ENCODE data around the gene EPB41. TPM values are rescaled to one million over a fixed set of nuclear protein-coding genes. Genes with fewer than 3 reads are reported as not detected.

Gene EPB41
- total RNA-seq, 1 experiment from 2014 or later, result 39.4 TPM

GRCh38 chr1:28965271-28965870 is 51.0 kb downstream of the EPB41 start:
- in situ Hi-C loops (cut with HindIII; ENCODE audit: low sequenced_read_pairs), result no loop called here
- DNase-seq (ENCODE audit: low spot score), result no peak

GRCh38 chr1:28966617-28967016 is 52.2 kb downstream of the EPB41 start:
- DNase-seq (ENCODE audit: low spot score), result no peak
- in situ Hi-C loops (cut with HindIII; ENCODE audit: low sequenced_read_pairs), result no loop called here

- in situ Hi-C loops (cut with HindIII; ENCODE audit: low sequenced_read_pairs), result no loop called here
- no peak for DNase-seq (ENCODE audit: low spot score)
Observed at GRCh38 chr1:28971980-28972771, 57.8 kb downstream of the EPB41 start.

- peak; percentile 33 for DNase-seq (ENCODE audit: low spot score)
- in situ Hi-C loops (cut with HindIII; ENCODE audit: low sequenced_read_pairs), result no loop called here
Observed at GRCh38 chr1:28973596-28974421, 59.4 kb downstream of the EPB41 start.

- no peak for DNase-seq (ENCODE audit: low spot score)
- in situ Hi-C loops (cut with HindIII; ENCODE audit: low sequenced_read_pairs), result no loop called here
Observed at GRCh38 chr1:28974432-28974831, 60.1 kb downstream of the EPB41 start.

- in situ Hi-C loops (cut with HindIII; ENCODE audit: low sequenced_read_pairs), result no loop called here
- DNase-seq (ENCODE audit: low spot score), result no peak
Observed at GRCh38 chr1:28976248-28976647, 61.9 kb downstream of the EPB41 start.

GRCh38 chr1:28981210-28981609 is 66.8 kb downstream of the EPB41 start:
- DNase-seq (ENCODE audit: low spot score), result no peak
- in situ Hi-C loops (cut with HindIII; ENCODE audit: low sequenced_read_pairs), result no loop called here

- in situ Hi-C loops (cut with HindIII; ENCODE audit: low sequenced_read_pairs), result no loop called here
Observed at GRCh38 chr1:28982198-28982597, 67.8 kb downstream of the EPB41 start.

GRCh38 chr1:28983091-28983490 is 68.7 kb downstream of the EPB41 start:
- no peak for DNase-seq (ENCODE audit: low spot score)
- in situ Hi-C loops (cut with HindIII; ENCODE audit: low sequenced_read_pairs), result no loop called here

More at GRCh38 chr1:28982198-28982597, 67.8 kb downstream of the EPB41 start:
- DNase-seq (ENCODE audit: low spot score), result no peak

GRCh38 chr1:28983509-28984310 is 69.3 kb downstream of the EPB41 start:
- peak; percentile 81 for DNase-seq (ENCODE audit: low spot score)

GRCh38 chr1:28984311-28984684 is 69.9 kb downstream of the EPB41 start:
- DNase-seq (ENCODE audit: low spot score), result peak; percentile 23
- in situ Hi-C loops (cut with HindIII; ENCODE audit: low sequenced_read_pairs), result no loop called here

More at GRCh38 chr1:28983509-28984310, 69.3 kb downstream of the EPB41 start:
- in situ Hi-C loops (cut with HindIII; ENCODE audit: low sequenced_read_pairs), result no loop called here

- in situ Hi-C loops (cut with HindIII; ENCODE audit: low sequenced_read_pairs), result no loop called here
- DNase-seq (ENCODE audit: low spot score), result no peak
Observed at GRCh38 chr1:28985427-28985826, 71.1 kb downstream of the EPB41 start.

- peak; percentile 20 for DNase-seq (ENCODE audit: low spot score)
- in situ Hi-C loops (cut with HindIII; ENCODE audit: low sequenced_read_pairs), result no loop called here
Observed at GRCh38 chr1:28986306-28986910, 72.0 kb downstream of the EPB41 start.

GRCh38 chr1:29002792-29003191 is 88.4 kb downstream of the EPB41 start:
- in situ Hi-C loops (cut with HindIII; ENCODE audit: low sequenced_read_pairs), result no loop called here
- DNase-seq (ENCODE audit: low spot score), result no peak

- in situ Hi-C loops (cut with HindIII; ENCODE audit: low sequenced_read_pairs), result no loop called here
- no peak for DNase-seq (ENCODE audit: low spot score)
Observed at GRCh38 chr1:29004288-29004687, 89.9 kb downstream of the EPB41 start.

- in situ Hi-C loops (cut with HindIII; ENCODE audit: low sequenced_read_pairs), result no loop called here
- DNase-seq (ENCODE audit: low spot score), result no peak
Observed at GRCh38 chr1:29004798-29005197, 90.4 kb downstream of the EPB41 start.

- DNase-seq (ENCODE audit: low spot score), result no peak
- in situ Hi-C loops (cut with HindIII; ENCODE audit: low sequenced_read_pairs), result no loop called here
Observed at GRCh38 chr1:29011775-29012174, 97.4 kb downstream of the EPB41 start.

GRCh38 chr1:29017235-29017634 is 102.9 kb downstream of the EPB41 start:
- DNase-seq (ENCODE audit: low spot score), result no peak
- in situ Hi-C loops (cut with HindIII; ENCODE audit: low sequenced_read_pairs), result no loop called here
